IMR-90 (cell line): ENCODE data around the gene NGFR. TPM values are rescaled to one million over a fixed set of nuclear protein-coding genes. Genes with fewer than 3 reads are reported as not detected.

Source experiments
- ATAC-seq: fragments of 200-7000 bp; cut with Tn5 transposase; 2 replicates; pipeline ENCODE4 v1.9.1; 2020; ENCODE audit warnings: low read depth, mild to moderate bottlenecking, moderate library complexity
- BruUV-seq: library from RNA; stranded (reverse); fragments of 400-500 nt; replicated peaks from 2 replicates; lab custom pipeline; 2021; lab: Mats Ljungman, UMichigan
- CTCF ChIA-PET: fragments of 300-600 bp; formaldehyde crosslinking; extraction: SDS; loops from one replicate; lab custom pipeline; 2021; ENCODE audit warnings: antibody characterized with exemption; lab: Yijun Ruan, JAX
- POLR2A ChIA-PET: fragments of 300-600 bp; sonication (Branson Sonifier 250); formaldehyde crosslinking; loops from one replicate; lab custom pipeline; 2022; ENCODE audit warnings: antibody characterized with exemption; ENCODE audit not compliant: unreplicated experiment; lab: Charles Lee
- DNase-seq: peaks from one replicate; pipeline ENCODE4 v3.0.0; 2013
- H2AFZ ChIP-seq: replicated peaks from 2 replicates; pipeline ENCODE3; 2013; ENCODE audit warnings: low read length, mild to moderate bottlenecking; ENCODE audit not compliant: poor library complexity
- H2AK5ac ChIP-seq: 2 replicates; pipeline ENCODE4 v1.6.1; 2013; ENCODE audit warnings: low read depth, low read length, inconsistent platforms
- H2AK9ac ChIP-seq: replicated peaks from 2 replicates; pipeline ENCODE3; 2013; ENCODE audit warnings: mild to moderate bottlenecking, low read depth, low read length, moderate library complexity; ENCODE audit not compliant: poor library complexity
- H2BK120ac ChIP-seq: 2 replicates; pipeline ENCODE4 v1.6.1; 2013; ENCODE audit warnings: low read depth, low read length, inconsistent platforms
- H2BK15ac ChIP-seq: 3 replicates; pipeline ENCODE4 v1.6.1; 2013; ENCODE audit warnings: low read depth, low read length, inconsistent platforms
- H2BK20ac ChIP-seq: 2 replicates; pipeline ENCODE4 v1.6.1; 2013; ENCODE audit warnings: low read depth, mild to moderate bottlenecking, inconsistent platforms, low read length, moderate library complexity
- H2BK5ac ChIP-seq: 2 replicates; pipeline ENCODE4 v1.6.1; 2013; ENCODE audit warnings: mild to moderate bottlenecking, low read depth, low read length, inconsistent platforms; ENCODE audit not compliant: poor library complexity, severe bottlenecking
- H3K14ac ChIP-seq: replicated peaks from 2 replicates; pipeline ENCODE4 v1.6.1; 2013; ENCODE audit warnings: low read depth, low read length, inconsistent platforms
- H3K18ac ChIP-seq: 2 replicates; pipeline ENCODE4 v1.6.1; 2013; ENCODE audit warnings: low read depth, low read length, control low read depth
- H3K23ac ChIP-seq: 2 replicates; pipeline ENCODE4 v1.6.1; 2013; ENCODE audit warnings: low read depth, low read length, inconsistent platforms
- H3K27ac ChIP-seq: 2 replicates; pipeline ENCODE4 v1.5.1; 2013; ENCODE audit warnings: mild to moderate bottlenecking, control low read depth, low read length; ENCODE audit not compliant: insufficient read depth
- H3K27me3 ChIP-seq: 2 replicates; pipeline ENCODE4 v1.6.1; 2013; ENCODE audit warnings: low read length; ENCODE audit not compliant: control insufficient read depth, insufficient read depth
- H3K36me3 ChIP-seq: 2 replicates; pipeline ENCODE4 v1.6.1; 2013; ENCODE audit warnings: low read length, mixed read lengths; ENCODE audit not compliant: control insufficient read depth, insufficient read depth
- H3K4ac ChIP-seq: 2 replicates; pipeline ENCODE4 v1.6.1; 2013; ENCODE audit warnings: low read depth, low read length, inconsistent platforms
- H3K4me1 ChIP-seq: 2 replicates; pipeline ENCODE4 v1.6.1; 2013; ENCODE audit warnings: low read length, mixed read lengths; ENCODE audit not compliant: control insufficient read depth, insufficient read depth
- H3K4me2 ChIP-seq: 2 replicates; pipeline ENCODE4 v1.6.1; 2013; ENCODE audit warnings: low read depth, mild to moderate bottlenecking, control low read depth, low read length, moderate library complexity
- H3K4me3 ChIP-seq: 2 replicates; pipeline ENCODE4 v1.5.1; 2013; ENCODE audit warnings: low read depth, mild to moderate bottlenecking, control low read depth, low read length, moderate library complexity; ENCODE audit not compliant: insufficient read depth
- H3K56ac ChIP-seq: 2 replicates; pipeline ENCODE4 v1.6.1; 2013; ENCODE audit warnings: low read length, inconsistent platforms; ENCODE audit not compliant: insufficient read depth; ENCODE audit errors: extremely low read depth
- H3K79me1 ChIP-seq, 2 experiments: 2 replicates each; pipeline ENCODE4 v1.6.1; 2013; ENCODE audit warnings: low read length in 2 of 2, inconsistent platforms in 1 of 2, low read depth in 1 of 2
- H3K9ac ChIP-seq: 2 replicates; pipeline ENCODE4 v1.6.1; 2013; ENCODE audit warnings: low read depth, low read length, control low read depth
- H3K9me1 ChIP-seq: 2 replicates; pipeline ENCODE4 v1.6.1; 2013; ENCODE audit warnings: low read length, inconsistent platforms; ENCODE audit not compliant: insufficient read depth
- H3K9me3 ChIP-seq: 2 replicates; pipeline ENCODE4 v1.6.1; 2013; ENCODE audit warnings: low read length; ENCODE audit not compliant: control insufficient read depth, insufficient read depth
- H4K20me1 ChIP-seq: 2 replicates; pipeline ENCODE4 v1.6.1; 2013; ENCODE audit warnings: low read length, inconsistent platforms; ENCODE audit not compliant: insufficient read depth
- H4K5ac ChIP-seq: 2 replicates; pipeline ENCODE4 v1.6.1; 2013; ENCODE audit warnings: mild to moderate bottlenecking, low read depth, low read length, control low read depth
- H4K8ac ChIP-seq, 2 experiments: 2 replicates each; pipeline ENCODE4 v1.6.1; 2013; ENCODE audit warnings: low read depth in 2 of 2, low read length in 2 of 2, control low read depth in 1 of 2, inconsistent platforms in 1 of 2
- H4K91ac ChIP-seq: 2 replicates; pipeline ENCODE4 v1.6.1; 2013; ENCODE audit warnings: low read depth, low read length, inconsistent platforms; ENCODE audit not compliant: insufficient read depth
- CEBPB ChIP-seq: IDR thresholded peaks from 2 replicates; pipeline ENCODE4 v1.6.1; 2012; ENCODE audit warnings: low read depth, low read length, improper control_type of control experiment
- MAFK ChIP-seq: IDR thresholded peaks from 2 replicates; pipeline ENCODE4 v1.6.1; 2012; ENCODE audit warnings: low read depth, low read length, improper control_type of control experiment
- MXI1 ChIP-seq: IDR thresholded peaks from 2 replicates; pipeline ENCODE4 v1.6.1; 2012; ENCODE audit warnings: low read depth, mild to moderate bottlenecking, low read length, moderate library complexity, borderline replicate concordance
- RAD21 ChIP-seq: IDR thresholded peaks from 2 replicates; pipeline ENCODE4 v1.6.1; 2012; ENCODE audit warnings: low read length, improper control_type of control experiment
- SMC3 ChIP-seq: fragments of 150-350 bp; IDR thresholded peaks from 2 replicates; pipeline ENCODE4 v1.6.1; 2016; ENCODE audit warnings: low read depth, mild to moderate bottlenecking, antibody characterized with exemption, low read length, moderate library complexity
- WGBS, 2 experiments: methylation state at CpG; one replicate each; pipeline versions ENCODE4 v1.1.5 to v1.1.7; 2013; ENCODE audit warnings: missing lambda C conversion rate in 2 of 2; ENCODE audit not compliant: insufficient read length in 1 of 2; ENCODE audit errors: extremely low coverage in 2 of 2; 5-methylcytosine and 5-hydroxymethylcytosine counted together
- dilution Hi-C: fragments of 300-500 bp; cut with HindIII; formaldehyde crosslinking; loops from one replicate; pipeline ENCODE4 v1.14.3; 2018; ENCODE audit warnings: low sequenced_read_pairs; ENCODE audit not compliant: unreplicated experiment
- in situ Hi-C: fragments of 300-500 bp; cut with MboI; formaldehyde crosslinking; loops from 3 replicates; pipeline ENCODE4 v1.14.3; 2019; ENCODE audit warnings: low sequenced_read_pairs, inconsistent platforms, mixed read lengths
- intact Hi-C: fragments of 100-400 bp; cut with micrococcal nuclease; formaldehyde crosslinking; loops from 2 replicates; pipeline ENCODE4 v1.10.0; 2022
- polyA plus RNA-seq, 3 experiments: library from polyadenylated mRNA; depleted of rRNA; stranded (reverse); fragments of >200 nt; gene quantifications; 2 replicates each; pipeline ENCODE4 v1.2.3, GENCODE V29; 2012; ENCODE audit warnings: low replicate concordance in 1 of 3
- total RNA-seq: library from RNA; depleted of rRNA; stranded (reverse); fragments of >200 nt; gene quantifications from 2 replicates; pipeline ENCODE4 v1.2.3, GENCODE V29; 2012
- TF ChIP-seq, protein P1 (sequence below): conservative IDR thresholded peaks from 2 replicates; pipeline ENCODE4 v1.5.1; 2012; ENCODE audit warnings: mild to moderate bottlenecking, low read depth, low read length, improper control_type of control experiment

The NGFR gene
- total and polyA plus RNA-seq, 2 of the 4 experiments (the other 2 are of a cell fraction): 0.15 to 0.18 TPM

DNA sequence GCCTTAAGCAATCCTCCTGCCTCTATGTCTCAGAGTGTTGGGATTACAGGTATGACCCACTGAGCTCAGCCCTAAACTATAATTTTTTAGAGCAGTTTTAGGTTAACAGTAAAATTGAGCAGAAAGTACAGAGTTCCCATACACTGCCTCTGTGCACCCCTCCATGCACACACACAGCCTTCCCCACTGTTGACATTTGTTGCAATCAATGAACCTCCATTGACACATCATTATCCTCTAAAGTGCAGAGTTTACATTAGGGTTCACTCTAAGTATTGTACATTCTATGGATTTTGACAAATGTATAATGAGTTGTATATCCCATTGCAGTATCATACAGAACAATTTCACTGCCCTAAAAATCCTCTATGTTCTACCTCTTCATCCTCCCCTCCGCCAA is 35.0 kb downstream of the NGFR start:
- Histone ChIP-seq H3K4me2 (no peak overlapping the region), H2BK15ac (no peak overlapping the region), H4K8ac (no peak overlapping the region), H3K9ac (no peak overlapping the region), H4K91ac (no peak overlapping the region), H4K20me1 (no peaks in the 10 kb centered on the region), H3K27me3 (peaks cover 65% of the 10 kb centered on the region), H3K4me1 (no peaks in the 10 kb centered on the region), H4K5ac (no peak overlapping the region), H3K9me1 (no peaks in the 10 kb centered on the region), H2BK5ac (no peak overlapping the region), H3K14ac (no peak overlapping the region), H2AFZ (no peak overlapping the region), H2BK20ac (no peak overlapping the region), H3K23ac (no peak overlapping the region), H3K36me3 (no peaks in the 10 kb centered on the region), H3K9me3 (no peaks in the 10 kb centered on the region), H3K4ac (no peak overlapping the region), H3K79me1 (no peaks in the 10 kb centered on the region), H3K4me3 (no peak overlapping the region), H2AK9ac (no peak overlapping the region), H2BK120ac (no peak overlapping the region), H3K27ac (no peak overlapping the region), H3K56ac (no peak overlapping the region), H2AK5ac (no peak overlapping the region), H3K18ac (no peak overlapping the region)
- no peak for ATAC-seq
- in situ Hi-C loops (no loop called here), intact Hi-C loops (no loop called here), dilution Hi-C loops (no loop called here)
- CTCF ChIA-PET: no interaction called here
- BruUV-seq: no TSS peak
- POLR2A ChIA-PET: no interaction called here
- WGBS, 2 experiments: no CpG with 5 or more reads among the region's 1 CpG
- no peak for TF ChIP-seq SMC3
- no peak for TF ChIP-seq CEBPB
- no peak for TF ChIP-seq RAD21
- TF ChIP-seq MXI1: no peak
- no peak for TF ChIP-seq MAFK
- TF ChIP-seq, protein P1, sequence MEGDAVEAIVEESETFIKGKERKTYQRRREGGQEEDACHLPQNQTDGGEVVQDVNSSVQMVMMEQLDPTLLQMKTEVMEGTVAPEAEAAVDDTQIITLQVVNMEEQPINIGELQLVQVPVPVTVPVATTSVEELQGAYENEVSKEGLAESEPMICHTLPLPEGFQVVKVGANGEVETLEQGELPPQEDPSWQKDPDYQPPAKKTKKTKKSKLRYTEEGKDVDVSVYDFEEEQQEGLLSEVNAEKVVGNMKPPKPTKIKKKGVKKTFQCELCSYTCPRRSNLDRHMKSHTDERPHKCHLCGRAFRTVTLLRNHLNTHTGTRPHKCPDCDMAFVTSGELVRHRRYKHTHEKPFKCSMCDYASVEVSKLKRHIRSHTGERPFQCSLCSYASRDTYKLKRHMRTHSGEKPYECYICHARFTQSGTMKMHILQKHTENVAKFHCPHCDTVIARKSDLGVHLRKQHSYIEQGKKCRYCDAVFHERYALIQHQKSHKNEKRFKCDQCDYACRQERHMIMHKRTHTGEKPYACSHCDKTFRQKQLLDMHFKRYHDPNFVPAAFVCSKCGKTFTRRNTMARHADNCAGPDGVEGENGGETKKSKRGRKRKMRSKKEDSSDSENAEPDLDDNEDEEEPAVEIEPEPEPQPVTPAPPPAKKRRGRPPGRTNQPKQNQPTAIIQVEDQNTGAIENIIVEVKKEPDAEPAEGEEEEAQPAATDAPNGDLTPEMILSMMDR: no peak
- DNase-seq: no peak
